SK-N-SH treated with all-trans-retinoic acid at 6 μM for 48 hours (cell line): ENCODE results near the gene ATP2B1.

Experiments
- ATAC-seq: fragments of 200-7000 bp; cut with Tn5 transposase; 3 replicates; pipeline ENCODE4 v1.9.1; 2020; ENCODE audit warnings: mild to moderate bottlenecking, moderate library complexity
- ARNTL ChIP-seq: fragments of 450-650 bp; formaldehyde crosslinking; IDR thresholded peaks from 2 replicates; pipeline ENCODE4 v1.5.0; 2020; ENCODE audit warnings: low read depth, mild to moderate bottlenecking, moderate library complexity, borderline replicate concordance
- BACH2 ChIP-seq: fragments of 250-450 bp; sonication (Bioruptor Pico); IDR thresholded peaks from 2 replicates; pipeline ENCODE4 v1.9.0; 2021; ENCODE audit warnings: mild to moderate bottlenecking, borderline replicate concordance
- CREB5 ChIP-seq: fragments of 250-450 bp; sonication (Bioruptor Pico); IDR thresholded peaks from 2 replicates; pipeline ENCODE4 v1.5.1; 2020; ENCODE audit warnings: low read depth, mild to moderate bottlenecking, moderate library complexity
- CSDC2 ChIP-seq: fragments of 250-450 bp; sonication (Bioruptor Pico); IDR thresholded peaks from 2 replicates; pipeline ENCODE4 v1.5.0; 2020; ENCODE audit warnings: mild to moderate bottlenecking, moderate library complexity
- CSRNP3 ChIP-seq: fragments of 250-450 bp; sonication (Bioruptor Pico); IDR thresholded peaks from 2 replicates; pipeline ENCODE4 v1.5.1; 2021; ENCODE audit warnings: mild to moderate bottlenecking, moderate library complexity
- ESRRG ChIP-seq: fragments of 250-450 bp; sonication (Bioruptor Pico); IDR thresholded peaks from 2 replicates; pipeline ENCODE4 v1.6.1; 2021; ENCODE audit warnings: mild to moderate bottlenecking
- GLIS3 ChIP-seq: fragments of 250-450 bp; sonication (Bioruptor Pico); IDR thresholded peaks from 2 replicates; pipeline ENCODE4 v1.5.0; 2020; ENCODE audit warnings: mild to moderate bottlenecking, moderate library complexity
- ISL1 ChIP-seq: fragments of 250-450 bp; sonication (Bioruptor Pico); IDR thresholded peaks from 2 replicates; pipeline ENCODE4 v2.1.2; 2022; ENCODE audit warnings: mild to moderate bottlenecking, moderate library complexity
- OSR1 ChIP-seq: fragments of 250-450 bp; sonication (Bioruptor Pico); IDR thresholded peaks from 2 replicates; pipeline ENCODE4 v1.8.0; 2022; ENCODE audit warnings: moderate library complexity, mild to moderate bottlenecking, inconsistent platforms
- PPARA ChIP-seq: fragments of 250-450 bp; sonication (Bioruptor Pico); IDR thresholded peaks from 2 replicates; pipeline ENCODE4 v1.5.0; 2020; ENCODE audit warnings: mild to moderate bottlenecking, borderline replicate concordance
- RARB ChIP-seq: fragments of 250-450 bp; sonication (Bioruptor Pico); IDR thresholded peaks from 2 replicates; pipeline ENCODE4 v1.8.0; 2021; ENCODE audit warnings: mild to moderate bottlenecking, moderate library complexity
- SNAI2 ChIP-seq: fragments of 250-450 bp; sonication (Bioruptor Pico); IDR thresholded peaks from 2 replicates; pipeline ENCODE4 v1.5.0; 2020; ENCODE audit warnings: mild to moderate bottlenecking, moderate library complexity
- TCF4 ChIP-seq: fragments of 250-450 bp; sonication (Bioruptor Pico); IDR thresholded peaks from 2 replicates; pipeline ENCODE4 v1.8.0; 2021; ENCODE audit warnings: mild to moderate bottlenecking, moderate library complexity, borderline replicate concordance
- TOX ChIP-seq: fragments of 250-450 bp; sonication (Bioruptor Pico); IDR thresholded peaks from 2 replicates; pipeline ENCODE4 v1.8.0; 2021; ENCODE audit warnings: mild to moderate bottlenecking, moderate library complexity, borderline replicate concordance
- ZC3H10 ChIP-seq: fragments of 250-450 bp; sonication (Bioruptor Pico); IDR thresholded peaks from 2 replicates; pipeline ENCODE4 v1.5.1; 2021; ENCODE audit warnings: mild to moderate bottlenecking, moderate library complexity
- ZFP3 ChIP-seq: fragments of 250-450 bp; sonication (Bioruptor Pico); IDR thresholded peaks from 2 replicates; pipeline ENCODE4 v1.5.0; 2020; ENCODE audit warnings: mild to moderate bottlenecking, moderate library complexity
- ZFP30 ChIP-seq: fragments of 450-650 bp; formaldehyde crosslinking; IDR thresholded peaks from 2 replicates; pipeline ENCODE4 v1.5.0; 2022; ENCODE audit warnings: mild to moderate bottlenecking, moderate library complexity
- ZNF8 ChIP-seq: fragments of 450-650 bp; formaldehyde crosslinking; IDR thresholded peaks from 2 replicates; pipeline ENCODE4 v1.5.0; 2020; ENCODE audit warnings: mild to moderate bottlenecking, moderate library complexity
- TF ChIP-seq, protein P1 (sequence below): fragments of 250-450 bp; sonication (Bioruptor Pico); IDR thresholded peaks from 2 replicates; pipeline ENCODE4 v1.8.0; 2020; ENCODE audit warnings: mild to moderate bottlenecking, moderate library complexity, borderline replicate concordance
- TF ChIP-seq, protein P2 (sequence below): fragments of 250-450 bp; sonication (Bioruptor Pico); IDR thresholded peaks from 2 replicates; pipeline ENCODE4 v1.8.0; 2021; ENCODE audit warnings: low read depth, mild to moderate bottlenecking, moderate library complexity, borderline replicate concordance

Gene ATP2B1

GRCh38 chr12:89712706-89713105 lies 4.1 kb upstream of the ATP2B1 start:
- no peak for ATAC-seq

DNA sequence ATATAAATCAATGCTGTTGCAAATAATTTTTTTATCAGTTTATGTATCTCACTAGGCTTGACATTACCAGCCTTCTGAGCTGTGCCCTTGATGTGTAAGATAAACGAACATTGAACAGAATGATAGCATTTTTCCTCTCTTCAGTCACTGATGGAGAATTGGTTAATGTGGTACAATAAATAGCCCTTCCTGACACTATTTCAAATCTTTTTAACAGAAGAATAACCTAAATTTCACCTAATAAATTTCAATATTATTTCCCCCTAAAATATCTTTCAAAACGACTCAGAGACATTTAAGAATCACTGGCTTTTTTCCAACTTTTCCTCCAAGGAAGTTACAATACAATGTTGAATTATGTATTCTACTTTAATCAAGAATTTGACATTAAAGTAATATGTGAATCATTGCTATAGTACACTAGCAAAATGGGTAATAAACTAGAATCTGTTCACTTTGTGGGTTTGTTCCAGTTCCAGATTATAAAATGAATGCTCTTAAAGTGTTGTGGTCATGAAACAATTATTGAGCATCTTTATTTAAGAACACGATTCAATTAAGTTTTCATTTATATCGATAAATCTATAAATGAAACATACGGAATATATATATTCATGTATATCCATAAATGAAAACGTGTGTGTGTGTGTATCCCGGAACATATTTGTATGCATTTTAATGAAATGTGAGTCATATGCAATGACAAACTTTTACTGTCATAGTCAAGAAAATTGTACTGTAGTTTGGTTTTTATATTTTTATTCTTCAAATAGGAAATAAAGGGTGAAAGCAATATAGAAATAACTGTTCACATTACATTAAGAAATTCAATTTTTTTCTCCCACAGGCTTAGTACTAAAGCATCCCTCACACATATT lies 2.5 kb upstream of the ATP2B1 start:
- TF ChIP-seq CSDC2 (CRISPR knock-in tag) (no peak), CREB5 (CRISPR knock-in tag) (no peak), GLIS3 (CRISPR knock-in tag) (no peak), TOX (no peak), PPARA (no peak), TCF4 (CRISPR knock-in tag) (no peak), ZNF8 (CRISPR knock-in tag) (no peak), RARB (CRISPR knock-in tag) (no peak), ESRRG (CRISPR knock-in tag) (no peak), CSRNP3 (CRISPR knock-in tag) (no peak), OSR1 (no peak), ISL1 (no peak), BACH2 (CRISPR knock-in tag) (no peak), ARNTL (CRISPR knock-in tag) (no peak), ZFP30 (no peak)
- no peak for ATAC-seq

More at GRCh38 chr12:89712706-89713105, 4.1 kb upstream of the ATP2B1 start:
- TF ChIP-seq ESRRG (CRISPR knock-in tag), result no peak
- TF ChIP-seq, protein P1, sequence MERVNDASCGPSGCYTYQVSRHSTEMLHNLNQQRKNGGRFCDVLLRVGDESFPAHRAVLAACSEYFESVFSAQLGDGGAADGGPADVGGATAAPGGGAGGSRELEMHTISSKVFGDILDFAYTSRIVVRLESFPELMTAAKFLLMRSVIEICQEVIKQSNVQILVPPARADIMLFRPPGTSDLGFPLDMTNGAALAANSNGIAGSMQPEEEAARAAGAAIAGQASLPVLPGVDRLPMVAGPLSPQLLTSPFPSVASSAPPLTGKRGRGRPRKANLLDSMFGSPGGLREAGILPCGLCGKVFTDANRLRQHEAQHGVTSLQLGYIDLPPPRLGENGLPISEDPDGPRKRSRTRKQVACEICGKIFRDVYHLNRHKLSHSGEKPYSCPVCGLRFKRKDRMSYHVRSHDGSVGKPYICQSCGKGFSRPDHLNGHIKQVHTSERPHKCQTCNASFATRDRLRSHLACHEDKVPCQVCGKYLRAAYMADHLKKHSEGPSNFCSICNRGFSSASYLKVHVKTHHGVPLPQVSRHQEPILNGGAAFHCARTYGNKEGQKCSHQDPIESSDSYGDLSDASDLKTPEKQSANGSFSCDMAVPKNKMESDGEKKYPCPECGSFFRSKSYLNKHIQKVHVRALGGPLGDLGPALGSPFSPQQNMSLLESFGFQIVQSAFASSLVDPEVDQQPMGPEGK (CRISPR knock-in tag), result no peak
- no peak for TF ChIP-seq CSDC2 (CRISPR knock-in tag)
- no peak for TF ChIP-seq CREB5 (CRISPR knock-in tag)
- TF ChIP-seq ISL1, result no peak
- no peak for TF ChIP-seq ZC3H10 (CRISPR knock-in tag)
- TF ChIP-seq ARNTL (CRISPR knock-in tag), result no peak
- TF ChIP-seq SNAI2 (CRISPR knock-in tag), result no peak
- TF ChIP-seq BACH2 (CRISPR knock-in tag), result no peak
- TF ChIP-seq RARB (CRISPR knock-in tag), result no peak
- TF ChIP-seq, protein P2, sequence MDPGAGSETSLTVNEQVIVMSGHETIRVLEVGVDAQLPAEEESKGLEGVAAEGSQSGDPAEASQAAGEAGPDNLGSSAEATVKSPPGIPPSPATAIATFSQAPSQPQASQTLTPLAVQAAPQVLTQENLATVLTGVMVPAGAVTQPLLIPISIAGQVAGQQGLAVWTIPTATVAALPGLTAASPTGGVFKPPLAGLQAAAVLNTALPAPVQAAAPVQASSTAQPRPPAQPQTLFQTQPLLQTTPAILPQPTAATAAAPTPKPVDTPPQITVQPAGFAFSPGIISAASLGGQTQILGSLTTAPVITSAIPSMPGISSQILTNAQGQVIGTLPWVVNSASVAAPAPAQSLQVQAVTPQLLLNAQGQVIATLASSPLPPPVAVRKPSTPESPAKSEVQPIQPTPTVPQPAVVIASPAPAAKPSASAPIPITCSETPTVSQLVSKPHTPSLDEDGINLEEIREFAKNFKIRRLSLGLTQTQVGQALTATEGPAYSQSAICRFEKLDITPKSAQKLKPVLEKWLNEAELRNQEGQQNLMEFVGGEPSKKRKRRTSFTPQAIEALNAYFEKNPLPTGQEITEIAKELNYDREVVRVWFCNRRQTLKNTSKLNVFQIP, result no peak
- TF ChIP-seq OSR1, result no peak
- no peak for TF ChIP-seq TCF4 (CRISPR knock-in tag)
- no peak for TF ChIP-seq ZFP3 (CRISPR knock-in tag)
- no peak for TF ChIP-seq GLIS3 (CRISPR knock-in tag)
- no peak for TF ChIP-seq PPARA

DNA sequence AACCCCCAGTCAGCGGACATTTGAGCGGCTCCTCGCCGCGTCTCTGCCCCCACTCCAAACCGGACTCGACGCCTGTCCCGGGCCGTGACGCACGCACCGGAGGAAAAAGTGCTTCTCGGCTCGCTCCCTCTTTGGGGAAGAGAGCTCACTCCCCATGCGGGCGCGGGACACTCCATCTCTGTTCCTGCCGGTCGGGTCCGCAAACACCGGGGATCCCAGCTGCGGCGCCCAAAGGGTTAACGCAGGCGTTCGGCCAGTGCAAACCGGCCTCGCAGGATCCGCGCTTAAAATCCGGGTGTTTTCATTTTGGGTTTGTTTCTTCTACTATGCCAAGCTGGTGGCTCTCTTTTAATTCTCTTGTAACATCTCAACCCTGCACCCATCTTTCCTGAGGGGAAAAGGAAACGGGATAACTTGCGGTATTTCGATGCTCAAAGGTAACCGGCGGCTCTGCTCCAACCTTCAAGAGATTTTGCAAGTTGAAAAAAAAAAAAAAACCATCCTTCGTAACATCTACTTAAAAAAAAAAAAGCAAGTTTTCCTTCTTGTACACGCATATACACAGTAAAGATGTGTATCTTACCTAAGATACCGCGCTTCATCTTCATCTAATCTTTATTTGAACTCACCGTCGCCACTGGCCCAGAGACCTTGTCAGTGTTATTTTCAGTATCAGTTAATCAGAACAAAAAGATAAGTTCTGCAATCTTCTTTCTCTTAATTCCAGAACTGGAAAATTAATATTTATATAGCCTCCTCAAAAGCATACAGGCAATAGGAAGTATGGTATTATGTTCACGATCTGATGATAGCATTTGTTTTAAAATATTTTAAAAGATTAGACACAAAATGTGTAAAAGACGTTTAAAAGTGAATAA lies 1.6 kb upstream of the ATP2B1 start:
- 0 out of 2 replicates have a peak, but pooled peaks have one; percentile 41 for TF ChIP-seq CSDC2 (CRISPR knock-in tag)
- no peak for TF ChIP-seq CSRNP3 (CRISPR knock-in tag)
- no peak for TF ChIP-seq ZC3H10 (CRISPR knock-in tag)
- ATAC-seq, result peak; percentile 37; the same call in 2 of the 3 replicates
